Measurements from ENCODE around the gene NAA25.
"Not testable (repeated sequence)": the region's sequence is repeated elsewhere in the genome, so short reads cannot be mapped to it uniquely, and the experiment has no call there.

Gene NAA25

DNA sequence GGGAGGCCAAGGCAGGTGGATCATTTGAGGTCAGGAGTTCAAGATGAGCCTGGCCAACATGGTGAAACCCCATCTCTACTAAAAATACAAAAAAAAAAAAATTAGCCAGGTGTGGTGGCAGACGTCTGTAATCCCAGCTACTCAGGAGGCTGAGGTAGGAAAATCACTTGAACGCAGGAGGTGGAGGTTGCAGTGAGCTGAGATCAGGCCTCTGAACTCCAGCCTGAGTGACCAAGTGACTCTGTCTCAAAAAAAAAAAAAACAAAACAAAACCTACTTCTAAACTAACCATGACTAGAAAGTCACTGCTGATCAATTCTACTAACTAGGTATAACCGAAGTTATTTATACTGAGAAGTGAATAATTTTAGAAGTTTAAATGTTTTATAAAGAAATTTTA, 99.0 kb downstream of the NAA25 start:
- DNase-seq (ENCODE audit: low read depth), result not testable (repeated sequence)

DNA sequence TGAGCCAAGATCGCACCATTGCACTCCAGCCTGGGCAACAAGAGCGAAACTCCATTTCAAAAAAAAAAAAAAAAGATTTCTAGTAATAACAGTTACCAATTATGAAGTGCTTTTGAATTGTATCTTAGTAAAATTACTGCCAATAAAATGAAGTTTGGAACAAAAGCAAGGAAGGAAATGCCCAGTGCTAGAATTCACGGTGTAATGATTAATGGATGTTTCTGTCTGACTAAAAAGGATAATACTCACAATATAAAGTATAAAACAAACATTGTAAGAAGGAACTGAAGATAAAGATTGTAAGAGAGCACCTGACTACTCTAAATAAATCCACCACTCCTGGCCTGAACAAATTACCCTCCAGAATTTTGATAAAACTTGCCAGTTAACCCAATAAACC, 99.7 kb downstream of the NAA25 start:
- no peak for DNase-seq (ENCODE audit: low read depth)

DNA sequence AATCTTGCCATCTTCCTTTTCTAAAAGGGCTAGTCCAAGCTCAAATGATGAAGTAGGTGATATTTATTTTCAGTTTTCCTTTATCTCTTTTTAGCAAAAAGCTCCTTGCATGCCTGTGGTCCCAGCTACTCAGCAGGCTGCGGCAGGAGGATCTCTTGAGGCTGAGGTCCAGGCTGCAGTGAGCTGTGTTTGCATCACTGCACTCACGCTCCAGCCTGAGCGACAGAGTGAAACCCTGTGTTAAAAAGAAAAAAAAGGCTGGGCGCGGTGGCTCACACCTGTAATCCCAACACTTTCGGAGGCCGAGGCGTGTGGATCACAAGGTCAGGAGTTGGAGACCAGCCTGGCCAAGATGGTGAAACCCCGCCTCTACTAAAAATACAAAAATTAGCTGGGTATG, 100.6 kb downstream of the NAA25 start:
- no peak for DNase-seq (ENCODE audit: low read depth)

DNA sequence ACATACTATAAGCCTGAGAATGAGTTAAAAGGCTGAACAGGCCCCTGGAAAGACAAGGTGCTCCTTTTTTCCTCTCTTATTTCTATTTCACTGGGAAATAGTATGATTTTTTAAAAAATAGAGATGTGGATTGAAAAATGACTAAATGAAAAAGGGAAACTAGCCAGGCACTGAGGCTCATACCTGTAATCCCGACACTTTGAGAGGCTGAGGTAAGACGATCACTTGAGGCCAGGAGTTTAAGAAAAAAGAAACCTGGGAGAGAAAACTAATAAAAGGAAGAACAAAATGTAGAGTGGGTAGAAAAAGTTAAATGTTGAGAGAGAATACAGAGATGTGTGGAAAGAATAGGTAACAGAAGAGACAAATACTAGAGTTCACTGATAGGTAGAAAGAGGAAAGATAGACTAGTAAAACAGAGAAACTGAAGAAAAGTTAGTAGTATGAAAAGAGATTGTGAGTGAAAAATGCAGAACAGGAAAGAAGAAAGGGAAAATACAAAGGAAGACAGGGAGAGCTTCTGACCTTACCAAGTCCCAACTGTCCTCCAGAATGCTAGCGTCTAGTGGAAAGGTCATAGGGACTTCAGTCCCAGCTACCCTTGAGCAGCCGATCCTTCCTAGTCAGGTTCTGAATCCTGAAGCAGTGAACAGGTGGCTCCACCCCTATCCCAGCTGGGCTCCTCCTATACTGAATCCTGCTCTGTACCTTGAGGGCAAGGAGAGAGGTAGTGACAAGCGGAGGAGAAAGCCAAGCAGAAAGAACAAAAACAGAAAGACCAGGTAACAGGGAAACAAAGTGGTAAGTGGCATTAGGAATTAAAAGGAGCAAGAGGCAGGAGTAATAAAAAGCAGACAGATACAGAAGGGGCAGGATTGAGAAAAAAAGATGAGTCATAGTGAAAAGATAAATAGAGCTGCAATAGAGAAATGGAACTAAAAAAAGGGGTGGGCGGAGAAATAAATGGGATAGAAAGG, 102.9 kb downstream of the NAA25 start:
- no peak for DNase-seq (ENCODE audit: low read depth)

DNA sequence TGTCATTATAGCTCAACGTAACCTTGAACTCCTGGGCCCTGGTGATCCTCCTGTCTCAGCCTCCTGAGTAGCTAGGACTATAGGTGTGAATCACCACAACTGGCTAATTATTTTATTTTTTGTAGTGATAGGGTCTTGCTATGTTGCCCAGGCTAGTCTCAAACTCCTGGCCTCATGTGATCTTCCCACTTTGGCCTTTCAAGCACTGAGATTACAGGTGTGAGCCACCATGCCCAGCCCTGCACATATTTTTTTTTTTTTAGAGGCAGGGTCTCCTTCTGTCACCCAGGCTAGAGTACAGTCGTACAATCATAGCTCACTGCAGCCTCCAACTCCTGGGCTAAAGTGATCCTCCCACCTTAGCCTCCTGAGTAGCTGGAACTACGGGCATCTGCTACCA, 104.5 kb downstream of the NAA25 start:
- no peak for DNase-seq (ENCODE audit: low read depth)

DNA sequence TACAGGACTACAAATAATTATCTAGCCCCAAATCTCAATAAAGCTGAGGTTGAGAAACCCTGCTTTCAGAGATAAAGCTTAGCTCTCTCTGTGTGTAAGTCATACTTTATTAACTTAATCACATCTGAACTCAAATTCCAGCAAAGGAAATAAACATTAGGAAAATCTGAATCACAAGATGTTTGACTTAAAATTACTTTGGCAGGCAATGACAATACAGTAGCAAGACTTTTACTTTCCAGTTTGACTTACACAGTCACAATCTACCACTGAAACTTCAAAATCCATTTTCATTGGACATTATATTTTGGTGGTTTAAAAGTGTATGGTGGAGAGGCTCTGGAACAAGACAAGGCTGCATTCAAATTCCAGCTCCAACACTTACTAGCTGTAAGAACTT, 107.0 kb downstream of the NAA25 start:
- no peak for DNase-seq (ENCODE audit: low read depth)

DNA sequence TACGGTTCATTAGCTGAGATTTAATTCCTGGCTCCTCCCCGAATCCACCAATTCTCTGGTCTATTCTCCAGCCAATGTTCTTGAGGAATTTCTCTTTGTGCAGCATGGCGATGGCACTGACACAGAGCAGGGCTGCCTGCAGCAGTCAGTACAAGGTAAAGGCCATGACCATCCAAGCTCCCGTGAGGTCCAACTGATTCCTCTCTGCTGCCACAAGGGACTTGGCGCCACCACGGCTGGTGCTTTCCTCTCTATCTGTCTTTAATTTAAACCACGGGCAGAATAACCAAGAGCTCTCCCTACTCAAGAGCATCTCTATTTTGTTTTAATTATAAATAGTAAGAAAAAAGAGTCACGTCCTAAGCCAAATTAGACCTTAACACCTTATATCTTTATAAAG, 107.8 kb downstream of the NAA25 start:
- DNase-seq (ENCODE audit: low read depth), result no peak

DNA sequence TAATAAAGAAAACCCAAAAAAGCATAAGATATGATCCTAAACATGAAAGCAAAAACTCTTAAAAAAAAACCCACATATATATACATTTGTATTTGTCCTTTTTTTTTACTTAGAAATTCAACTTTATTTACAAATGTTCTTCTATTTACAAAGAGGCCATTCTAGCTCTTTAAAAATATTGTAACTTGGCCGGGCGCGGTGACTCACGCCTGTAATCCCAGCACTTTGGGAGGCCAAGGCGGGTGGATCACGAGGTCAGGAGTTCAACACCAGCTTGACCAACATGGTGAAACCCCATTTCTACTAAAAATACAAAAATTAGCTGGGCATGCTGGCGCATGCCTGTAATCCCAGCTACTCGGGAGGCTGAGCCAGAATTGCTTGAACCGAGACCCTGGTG, 109.5 kb downstream of the NAA25 start:
- DNase-seq (ENCODE audit: low read depth), result not testable (repeated sequence)

DNA sequence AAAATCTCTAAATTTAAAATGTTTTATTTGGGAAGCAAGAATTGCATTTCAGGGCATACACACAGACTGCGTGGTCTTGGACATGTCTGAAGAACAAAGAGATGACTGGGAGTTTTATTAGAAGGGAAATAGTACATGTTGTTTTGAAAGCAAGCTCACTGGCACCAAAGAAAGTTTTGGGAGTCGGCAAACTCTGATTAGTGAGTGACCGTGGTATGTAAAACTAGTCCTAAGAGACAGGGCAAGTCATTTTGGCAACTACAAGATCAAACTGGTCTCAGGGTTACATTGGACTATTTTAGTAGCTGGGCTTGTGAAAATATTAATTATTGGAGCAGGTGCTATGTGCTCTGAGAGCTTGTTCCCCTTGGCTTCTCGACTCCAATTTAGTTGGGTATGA, 110.6 kb downstream of the NAA25 start:
- no peak for DNase-seq (ENCODE audit: low read depth)

DNA sequence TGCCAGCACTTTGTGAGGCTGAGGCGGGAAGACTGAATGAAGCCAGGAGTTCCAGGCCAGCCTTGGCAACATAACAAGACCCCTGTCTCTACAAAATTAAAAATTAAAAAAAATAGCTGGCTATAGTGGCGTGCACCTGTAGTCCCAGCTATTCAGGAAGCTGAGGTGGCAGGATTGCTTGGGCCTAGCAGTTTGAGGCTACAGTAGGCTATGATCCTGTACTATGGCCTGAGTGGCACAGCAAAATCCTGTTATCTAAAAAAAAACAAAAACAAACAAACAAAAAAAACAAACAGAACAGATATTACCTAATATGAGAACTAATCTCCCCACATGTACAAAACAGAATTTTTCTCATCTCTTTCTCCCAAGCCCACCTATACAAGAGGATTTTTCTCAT, 111.3 kb downstream of the NAA25 start:
- DNase-seq (ENCODE audit: low read depth), result no peak

DNA sequence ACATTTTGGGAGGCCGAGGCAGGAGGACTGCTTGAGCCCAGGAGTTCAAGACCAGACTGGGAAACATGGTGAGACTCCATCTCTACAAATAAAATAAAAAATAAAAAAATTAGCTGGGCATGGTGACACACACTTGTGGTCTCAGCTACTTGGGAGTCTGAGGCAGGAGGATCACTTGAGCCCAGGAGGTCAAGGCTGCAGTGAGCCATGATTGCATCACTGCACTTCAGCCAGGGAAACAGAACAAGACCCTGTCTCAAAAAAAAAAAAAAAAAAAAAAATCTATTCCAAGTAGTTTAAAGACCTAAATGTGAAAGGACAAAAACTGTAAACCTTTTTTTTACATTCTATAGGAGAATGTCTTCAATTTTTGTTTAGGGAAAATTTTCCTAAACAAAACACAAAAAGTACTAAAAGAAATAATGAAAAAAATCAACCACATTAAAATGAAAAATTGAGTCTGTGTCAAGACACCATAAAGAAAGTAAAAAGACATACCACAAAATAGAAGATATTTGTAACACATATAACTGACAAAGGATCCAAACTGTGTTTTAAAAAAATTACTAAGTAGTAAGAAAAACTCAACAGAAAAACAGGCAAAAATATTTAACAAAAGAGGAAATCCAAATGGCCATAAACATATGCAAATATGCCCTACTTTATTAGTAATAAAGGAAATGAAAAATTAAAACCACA, 112.7 kb downstream of the NAA25 start:
- DNase-seq (ENCODE audit: low read depth), result no peak

DNA sequence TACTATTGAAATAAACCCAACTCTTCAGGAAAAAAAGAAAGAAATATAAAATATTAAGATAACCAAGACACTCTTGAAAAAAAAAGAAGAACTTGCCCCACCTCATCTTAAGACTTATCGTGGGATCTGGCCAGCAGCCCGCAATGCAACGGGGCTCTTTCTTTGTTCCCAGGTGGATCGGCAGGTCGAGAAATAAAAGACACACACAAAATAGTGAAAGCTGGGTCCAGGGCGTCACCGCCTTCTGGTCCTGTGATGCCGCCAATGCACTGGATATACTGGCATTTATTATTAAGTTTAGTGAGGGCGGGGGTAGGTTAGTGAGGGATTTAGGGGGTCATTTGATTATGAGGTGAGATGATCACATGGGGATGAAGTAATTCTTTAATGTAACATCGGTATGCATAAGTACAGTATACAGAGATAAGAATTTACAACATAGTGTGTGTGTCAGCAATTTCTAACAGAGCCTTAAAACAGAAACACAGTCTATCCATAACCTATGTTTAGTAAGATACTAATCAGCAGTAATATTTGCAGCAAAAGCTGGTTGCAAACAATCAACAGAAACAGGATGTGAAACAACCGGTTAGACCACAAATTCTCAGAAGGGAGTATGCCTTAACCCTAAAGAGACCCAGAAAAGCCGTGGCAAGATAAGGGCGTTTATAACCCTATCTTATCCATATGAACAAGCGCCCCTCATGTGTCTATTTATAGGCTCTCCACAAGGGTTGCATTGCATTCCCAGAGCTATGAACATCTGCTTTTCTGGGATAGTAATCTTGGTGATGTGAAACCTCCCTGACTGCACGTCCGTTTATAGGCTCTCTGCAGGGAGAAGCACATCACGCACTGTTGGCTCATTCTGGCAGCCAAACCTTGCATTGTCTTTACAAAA, 114.1 kb downstream of the NAA25 start:
- not testable (repeated sequence) for DNase-seq (ENCODE audit: low read depth)

DNA sequence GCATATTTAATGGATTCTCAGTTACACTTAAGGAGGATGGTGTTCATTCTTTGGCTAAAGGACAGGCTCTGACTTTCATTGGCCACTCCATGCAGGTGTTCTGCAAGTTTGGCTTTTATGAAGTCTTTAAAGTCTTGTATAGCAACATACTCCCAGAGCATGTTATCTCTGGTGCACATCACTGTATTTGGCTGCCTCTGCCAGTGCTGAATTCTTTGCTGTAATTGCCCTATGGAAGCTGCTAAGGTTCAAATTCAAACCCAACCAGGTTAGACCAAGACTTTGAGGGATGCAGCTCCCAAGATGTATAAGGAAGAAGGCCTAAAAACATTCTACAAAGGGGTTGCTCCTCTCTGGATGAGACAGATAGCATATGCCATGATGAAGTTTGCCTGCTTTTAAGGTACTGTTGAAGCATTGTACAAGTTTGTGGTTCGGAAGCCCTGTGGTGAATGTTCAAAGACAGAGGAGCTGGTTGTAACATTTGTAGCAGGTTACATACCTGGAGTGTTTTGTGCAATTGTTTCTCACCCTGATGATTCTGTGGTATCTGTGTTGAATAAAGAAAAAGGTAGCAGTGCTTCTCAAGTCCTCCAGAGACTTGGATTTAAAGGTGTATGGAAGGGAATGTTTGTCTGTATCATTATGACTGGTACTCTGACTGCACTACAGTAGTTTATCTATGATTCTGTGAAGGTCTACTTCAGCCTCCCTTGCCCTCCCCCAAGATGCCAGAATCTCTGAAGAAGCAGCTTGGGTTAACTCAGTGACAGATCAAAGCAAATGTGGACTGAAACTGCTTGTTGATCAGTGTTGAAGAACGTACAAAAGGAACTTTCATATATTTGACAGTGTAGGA, 115.1 kb downstream of the NAA25 start:
- no peak for DNase-seq (ENCODE audit: low read depth)

DNA sequence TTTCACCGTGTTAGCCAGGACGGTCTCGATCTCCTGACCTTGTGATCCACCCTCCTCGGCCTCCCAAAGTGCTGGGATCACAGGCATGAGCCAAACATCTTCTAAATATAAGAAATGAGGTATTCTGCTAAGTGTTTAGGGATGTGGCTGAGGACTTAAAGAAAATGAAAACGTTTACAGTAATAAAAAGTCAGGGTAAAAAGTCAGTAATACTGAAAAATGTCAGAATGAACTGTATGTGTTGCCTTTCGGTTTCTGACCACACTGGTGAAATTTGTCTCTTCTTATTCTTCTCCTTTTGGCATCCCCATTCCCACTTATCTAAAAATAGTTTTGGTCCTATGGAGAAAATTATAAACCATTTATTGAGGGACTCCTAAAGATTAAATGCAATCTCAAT, 116.1 kb downstream of the NAA25 start:
- DNase-seq (ENCODE audit: low read depth), result no peak

DNA sequence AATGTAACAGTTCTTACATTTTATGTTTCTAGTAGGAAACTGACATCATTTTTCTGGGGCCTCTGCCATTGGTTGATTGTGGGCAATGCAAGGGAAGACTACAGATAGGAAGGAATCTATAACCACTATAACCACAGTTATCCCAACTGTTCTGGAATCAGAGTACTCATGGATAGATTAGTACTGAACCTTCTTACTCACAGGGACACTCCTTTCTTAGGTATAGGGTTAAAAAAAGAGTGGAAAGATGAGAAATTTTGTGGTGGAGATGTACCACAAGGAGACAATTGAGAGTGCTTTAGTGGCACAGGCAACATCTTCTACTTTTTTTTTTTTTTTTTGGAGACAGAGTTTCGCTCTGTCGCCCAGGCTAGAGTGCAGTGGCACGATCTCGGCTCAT, 116.6 kb downstream of the NAA25 start:
- no peak for DNase-seq (ENCODE audit: low read depth)

DNA sequence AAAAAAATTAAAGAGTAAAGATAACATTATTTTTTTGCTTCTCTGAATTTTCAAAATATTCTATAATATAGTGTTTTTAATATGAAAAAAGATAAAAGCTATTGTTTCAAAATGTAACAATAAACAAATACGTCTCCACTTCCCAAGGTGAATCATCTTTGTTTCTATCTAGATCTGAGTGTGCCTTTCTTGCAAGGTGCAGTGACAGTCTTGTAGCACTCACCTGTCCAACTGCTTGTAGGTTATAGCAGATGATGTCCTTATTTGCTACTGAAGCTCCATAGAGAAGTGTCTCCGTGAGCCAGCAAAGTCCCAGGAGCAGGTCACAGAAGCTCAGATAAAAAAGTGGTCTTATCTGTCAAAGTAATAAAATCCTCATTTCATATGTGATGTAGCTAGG, 117.0 kb downstream of the NAA25 start:
- DNase-seq (ENCODE audit: low read depth), result no peak

DNA sequence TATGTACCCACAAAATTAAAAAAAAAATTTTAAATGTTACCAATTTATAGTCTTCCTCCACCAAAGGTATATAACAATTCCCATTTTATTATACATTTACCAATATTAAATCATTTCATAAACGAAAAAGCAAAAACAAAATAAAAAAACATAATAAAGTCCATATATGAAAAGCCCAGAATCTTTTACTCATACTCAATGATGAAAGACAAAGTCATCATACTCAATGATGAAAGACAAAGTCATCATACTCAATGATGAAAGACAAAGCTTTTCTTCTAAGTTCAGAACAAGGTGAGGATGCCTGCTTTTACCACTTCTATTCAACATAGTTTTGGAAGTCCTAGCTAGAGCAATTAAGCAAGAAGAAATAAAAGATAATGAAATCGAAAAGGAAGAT, 123.8 kb downstream of the NAA25 start:
- no peak for DNase-seq (ENCODE audit: low read depth)

DNA sequence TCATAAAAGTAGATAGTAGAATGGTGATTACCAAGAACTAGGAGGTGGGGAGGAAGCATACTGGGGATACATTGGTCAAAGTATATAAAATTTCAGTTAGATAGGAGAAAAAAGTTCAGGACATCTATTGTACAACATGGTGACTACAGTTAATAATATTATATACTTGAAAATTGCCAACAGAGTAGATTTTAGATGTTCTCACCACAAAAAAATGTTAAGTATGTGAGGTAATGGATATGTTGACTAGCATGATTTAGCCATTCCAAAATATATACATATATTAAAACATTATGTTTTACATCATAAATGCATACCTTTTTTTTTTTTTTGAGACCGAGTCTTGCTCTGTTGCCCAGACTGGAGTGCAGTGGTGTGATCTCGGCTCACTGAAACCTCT, 126.6 kb downstream of the NAA25 start:
- DNase-seq (ENCODE audit: low read depth), result no peak

DNA sequence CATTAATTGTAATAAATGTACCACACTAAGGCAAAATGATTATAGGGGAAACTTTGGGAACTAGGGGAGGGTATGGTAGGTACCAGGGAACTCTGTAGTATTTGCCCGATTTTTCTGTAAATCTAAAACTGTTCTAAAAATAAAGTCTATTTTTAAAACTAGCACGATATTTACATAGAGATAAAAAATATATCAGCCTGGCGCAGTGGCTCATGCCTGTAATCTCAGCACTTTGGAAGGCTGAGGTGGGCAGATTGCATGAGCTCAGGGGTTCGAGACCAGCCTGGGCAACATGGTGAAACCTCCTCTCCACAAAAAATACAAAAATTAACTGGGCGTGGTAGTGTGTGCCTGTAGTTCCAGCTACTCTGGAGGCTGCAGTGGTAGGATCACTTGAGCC, 128.0 kb downstream of the NAA25 start:
- no peak for DNase-seq (ENCODE audit: low read depth)

DNA sequence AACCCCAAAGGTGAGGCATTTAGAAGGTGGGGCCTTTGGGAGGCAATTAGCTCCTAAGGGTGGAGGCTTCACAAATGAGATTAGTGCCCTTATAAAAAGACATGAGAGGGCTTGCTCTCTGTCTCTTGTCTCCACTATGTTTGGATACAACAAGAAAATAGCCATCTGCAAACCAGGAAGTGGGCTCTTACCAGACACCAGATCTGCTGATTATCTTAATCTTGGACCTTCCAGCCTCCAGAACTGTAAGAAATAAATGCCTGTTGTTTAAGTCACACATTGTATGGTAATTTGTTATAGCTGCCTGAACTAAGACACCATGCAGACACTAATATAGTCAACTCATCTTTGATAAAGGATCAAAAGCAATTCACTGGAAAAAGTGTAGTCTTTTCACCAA, 130.0 kb downstream of the NAA25 start:
- DNase-seq (ENCODE audit: low read depth), result no peak

DNA sequence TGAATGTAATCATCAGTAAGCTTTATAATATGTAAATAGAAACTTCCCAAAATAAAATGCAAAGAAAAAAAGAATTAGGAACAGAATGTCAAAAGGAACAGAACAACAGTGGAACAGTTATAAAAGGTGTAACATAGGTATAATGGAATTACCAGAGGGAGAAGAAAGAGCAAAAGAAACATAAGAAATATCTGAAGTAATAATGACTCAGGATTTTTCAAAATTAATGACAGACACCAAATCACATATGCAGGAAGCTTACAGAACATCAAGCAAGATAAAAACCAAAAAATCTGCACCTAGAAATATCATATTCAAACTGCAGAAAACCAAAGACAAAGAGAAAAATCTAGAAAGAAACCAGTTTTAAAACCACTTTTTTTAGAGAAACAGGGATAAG, 131.7 kb downstream of the NAA25 start:
- no peak for DNase-seq (ENCODE audit: low read depth)

All from activated gamma-delta T cell treated with anti-CD3 and anti-CD28 coated beads, Interleukin-2, amount 50 U/mL, for 16 hours (primary cell).